H1 (cell line): ENCODE measurements around the gene SBK2. TPM values are rescaled to one million over a fixed set of nuclear protein-coding genes. Genes with fewer than 3 reads are reported as not detected.

Source experiments
- BCL11A ChIP-seq, 2 experiments: IDR thresholded peaks; one replicate each; pipeline ENCODE4 v1.6.1; 2011; ENCODE audit warnings: low read depth in 2 of 2, low read length in 2 of 2, mild to moderate bottlenecking in 2 of 2
- CHD1 ChIP-seq: IDR thresholded peaks from 2 replicates; pipeline ENCODE4 v1.6.1; 2012; ENCODE audit warnings: low read depth, low read length, improper control_type of control experiment
- CREB1 ChIP-seq: IDR thresholded peaks from 2 replicates; pipeline ENCODE4 v1.6.1; 2012; ENCODE audit warnings: inconsistent platforms
- CTCF ChIP-seq, 3 experiments: IDR thresholded peaks; 1 replicate in 2 of 3; 2 replicates in 1 of 3; pipeline versions ENCODE4 v1.5.1 to v1.6.1; 2011; ENCODE audit warnings: low read length in 3 of 3, mild to moderate bottlenecking in 3 of 3, inconsistent platforms in 2 of 3, low read depth in 1 of 3, moderate library complexity in 1 of 3; ENCODE audit not compliant: insufficient read depth in 1 of 3; ENCODE audit errors: control extremely low read depth in 1 of 3
- EZH2 ChIP-seq: fragments of 200-600 bp; sonication (generic); IDR thresholded peaks from 2 replicates; pipeline ENCODE4 v1.7.1; 2012; ENCODE audit warnings: low read depth, mild to moderate bottlenecking, moderate library complexity, low read length, inconsistent platforms; ENCODE audit not compliant: severe bottlenecking
- GTF2F1 ChIP-seq: IDR thresholded peaks from 2 replicates; pipeline ENCODE4 v1.6.1; 2012; ENCODE audit warnings: low read depth, low read length, improper control_type of control experiment, borderline replicate concordance
- HDAC2 ChIP-seq, 2 experiments: fragments of 300-600 bp in 1 of 2; sonication (generic) in 1 of 2; IDR thresholded peaks; 2 replicates each; pipeline ENCODE4 v1.6.1; 2011 to 2012; ENCODE audit warnings: low read depth in 2 of 2, low read length in 2 of 2, mild to moderate bottlenecking in 2 of 2, moderate library complexity in 2 of 2, borderline replicate concordance in 1 of 2, inconsistent platforms in 1 of 2
- KDM4A ChIP-seq: IDR thresholded peaks from one replicate; pipeline ENCODE4 v1.7.1; 2012; ENCODE audit warnings: low read depth, mild to moderate bottlenecking, moderate library complexity, low read length, inconsistent platforms; ENCODE audit not compliant: severe bottlenecking
- KDM5A ChIP-seq: fragments of 200-600 bp; IDR thresholded peaks from 2 replicates; pipeline ENCODE4 v1.7.1; 2012; ENCODE audit warnings: mild to moderate bottlenecking, low read length, inconsistent platforms, mixed read lengths
- RAD21 ChIP-seq, 2 experiments: IDR thresholded peaks in 1 of 2; conservative IDR thresholded peaks in 1 of 2; 2 replicates each; pipeline ENCODE4 v1.6.1; 2011; ENCODE audit warnings: low read depth in 2 of 2, low read length in 2 of 2, improper control_type of control experiment in 1 of 2, inconsistent platforms in 1 of 2, mild to moderate bottlenecking in 1 of 2, moderate library complexity in 1 of 2
- RFX5 ChIP-seq: IDR thresholded peaks from 2 replicates; pipeline ENCODE4 v1.6.1; 2011; ENCODE audit warnings: low read depth, low read length, improper control_type of control experiment, borderline replicate concordance
- RNF2 ChIP-seq: fragments of 200-900, 300-1000 bp; sonication (generic); IDR thresholded peaks from 2 replicates; pipeline ENCODE4 v1.7.1; 2016; ENCODE audit warnings: borderline replicate concordance, low read depth, mild to moderate bottlenecking, antibody characterized with exemption, low read length; ENCODE audit not compliant: poor library complexity, severe bottlenecking; ENCODE audit errors: missing control alignments
- SAP30 ChIP-seq: fragments of 300-600 bp; sonication (generic); IDR thresholded peaks from 2 replicates; pipeline ENCODE4 v1.7.1; 2012; ENCODE audit warnings: low read length, moderate library complexity, mild to moderate bottlenecking, inconsistent platforms; ENCODE audit not compliant: insufficient read depth, insufficient replicate concordance
- SIN3A ChIP-seq, 2 experiments: IDR thresholded peaks in 1 of 2; conservative IDR thresholded peaks in 1 of 2; 2 replicates each; pipeline ENCODE4 v1.6.1; 2011 to 2012; ENCODE audit warnings: low read length in 2 of 2, improper control_type of control experiment in 1 of 2, low read depth in 1 of 2, mild to moderate bottlenecking in 1 of 2
- SIRT6 ChIP-seq: IDR thresholded peaks from one replicate; pipeline ENCODE4 v1.7.1; 2012; ENCODE audit warnings: low read length, inconsistent platforms
- SUZ12 ChIP-seq: fragments of 200-600 bp; sonication (generic); IDR thresholded peaks from 2 replicates; pipeline ENCODE4 v1.6.1; 2012; ENCODE audit warnings: mild to moderate bottlenecking, inconsistent platforms, low read length, moderate library complexity, mixed read lengths
- TAF1 ChIP-seq: IDR thresholded peaks from 2 replicates; pipeline ENCODE4 v1.6.1; 2011; ENCODE audit warnings: mild to moderate bottlenecking, low read depth, low read length
- TBP ChIP-seq: IDR thresholded peaks from 2 replicates; pipeline ENCODE4 v1.6.1; 2011; ENCODE audit warnings: low read depth, low read length, improper control_type of control experiment
- TCF12 ChIP-seq: IDR thresholded peaks from 2 replicates; pipeline ENCODE4 v1.6.1; 2011; ENCODE audit warnings: low read depth, mild to moderate bottlenecking, low read length
- polyA plus RNA-seq, 7 experiments: library from polyadenylated mRNA; depleted of rRNA in 3 of 7; stranded (reverse) in 5 of 7; unstranded in 2 of 7; fragments of >200 nt in 5 of 7; fragments of 200-250 nt in 2 of 7; gene quantifications; 1 replicate in 5 of 7; 2 replicates in 1 of 7; 4 replicates in 1 of 7; pipeline versions ENCODE4 v1.2.1 to v1.2.3, GENCODE V29; 2011 to 2013; ENCODE audit warnings: missing spikeins in 2 of 7, mixed read lengths in 2 of 7
- total RNA-seq: library from RNA; stranded (reverse); fragmentation: NEBNext Ultra II Directional; extraction: Animal tissue kit (Norgen Biotek cat#: 25700); gene quantifications from 2 replicates; pipeline ENCODE4 v1.2.1, GENCODE V29; 2021
- TF ChIP-seq, protein P1 (sequence below): IDR thresholded peaks from 2 replicates; pipeline ENCODE4 v1.6.1; 2011; ENCODE audit warnings: low read length, improper control_type of control experiment

SBK2 gene
- total and polyA plus RNA-seq, 2 of the 8 experiments (the other 6 are each of a cell fraction or from before 2014, with no cell fraction given), result 3.2 to 4.1 TPM

DNA sequence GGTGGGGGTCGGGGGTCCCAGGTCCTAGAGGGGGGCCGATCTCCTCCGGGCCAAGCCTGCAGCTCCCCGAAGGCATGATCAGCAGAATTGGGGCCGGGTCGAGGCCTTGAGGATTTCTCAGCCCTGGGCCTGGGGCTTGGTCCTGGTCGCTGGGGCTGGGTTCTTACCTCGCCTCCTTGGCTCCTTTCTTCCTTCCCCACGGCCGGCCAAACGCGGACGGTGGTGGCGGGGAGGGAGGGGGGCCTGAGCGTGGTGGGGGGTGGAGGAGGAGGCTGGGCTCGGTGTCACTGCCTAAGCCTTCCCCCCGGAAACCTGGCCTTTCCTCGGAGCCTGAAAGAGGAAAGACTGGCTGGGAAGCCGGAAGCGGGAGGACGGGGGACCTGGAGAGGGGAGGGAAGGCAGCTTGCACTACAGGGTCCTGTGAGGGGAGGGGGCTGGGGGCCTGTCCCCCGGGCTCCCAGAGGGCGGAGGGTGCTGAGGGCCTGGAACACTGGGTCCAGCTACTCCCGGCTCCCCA is 43.8 kb upstream of the SBK2 start, which contains the start of gene ZNF579 (continued):
- no peak for TF ChIP-seq CTCF (IDR thresholded peaks at IDR 0.05; ENCODE audit: control extremely low read depth in 1 of 3, insufficient read depth in 1 of 3, low read depth in 1 of 3, low read length in 3 of 3)
- no peak for TF ChIP-seq TCF12
- TF ChIP-seq BCL11A (IDR thresholded peaks at IDR 0.05; ENCODE audit: low read depth in 2 of 2, low read length in 2 of 2), result no peak
- peak; percentile 40; the same call in 1 of the 2 replicates for TF ChIP-seq TBP
- TF ChIP-seq SIRT6, result no peak
- TF ChIP-seq, protein P1, sequence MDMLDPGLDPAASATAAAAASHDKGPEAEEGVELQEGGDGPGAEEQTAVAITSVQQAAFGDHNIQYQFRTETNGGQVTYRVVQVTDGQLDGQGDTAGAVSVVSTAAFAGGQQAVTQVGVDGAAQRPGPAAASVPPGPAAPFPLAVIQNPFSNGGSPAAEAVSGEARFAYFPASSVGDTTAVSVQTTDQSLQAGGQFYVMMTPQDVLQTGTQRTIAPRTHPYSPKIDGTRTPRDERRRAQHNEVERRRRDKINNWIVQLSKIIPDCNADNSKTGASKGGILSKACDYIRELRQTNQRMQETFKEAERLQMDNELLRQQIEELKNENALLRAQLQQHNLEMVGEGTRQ, result no peak
- TF ChIP-seq CHD1, result no peak
- no peak for TF ChIP-seq SUZ12
- no peak for TF ChIP-seq HDAC2 (IDR thresholded peaks at IDR 0.05; ENCODE audit: borderline replicate concordance in 1 of 2, low read depth in 2 of 2, low read length in 2 of 2)
- no peak for TF ChIP-seq RFX5
- TF ChIP-seq SAP30, result no peak
- no peak for TF ChIP-seq EZH2
- TF ChIP-seq TAF1, result peak; percentile 40; the same call in 1 of the 2 replicates
- TF ChIP-seq KDM5A, result peak; percentile 53; the same call in 1 of the 2 replicates
- no peak for TF ChIP-seq GTF2F1
- peak; percentile 39 for TF ChIP-seq KDM4A
- TF ChIP-seq RNF2, result no peak
- no peak for TF ChIP-seq RAD21 (IDR thresholded peaks at IDR 0.05 in 1 of 2, conservative IDR thresholded peaks at IDR 0.05 in 1 of 2; ENCODE audit: low read depth in 2 of 2, low read length in 2 of 2)
- TF ChIP-seq CREB1, result no peak
- TF ChIP-seq SIN3A (conservative IDR thresholded peaks at IDR 0.05 in 1 of 2, IDR thresholded peaks at IDR 0.05 in 1 of 2; ENCODE audit: low read depth in 1 of 2, low read length in 2 of 2), result peak; percentile 65 to 78; a peak in 2 of 4 replicates
